Activated naive CD4-positive, alpha-beta T cell treated with anti-CD3 and anti-CD28 coated beads, Interleukin-2, amount 50 U/mL, for 16 hours (primary cell): ENCODE measurements around the gene CFI.

Experiments used
- DNase-seq: peaks from one replicate; pipeline ENCODE4 v3.0.0-alpha.2; 2020

CFI gene

GRCh38 chr4:109801895-109802319, at the start of gene CFI:
Gene CFI (minus strand): TSS chr4:109801999. CDS start chr4:109801971, 28 bp downstream.
- DNase-seq = no peak

- DNase-seq = no peak
These were observed 48.8 kb upstream of the CFI start for GRCh38 chr4:109850601-109851000.

DNA sequence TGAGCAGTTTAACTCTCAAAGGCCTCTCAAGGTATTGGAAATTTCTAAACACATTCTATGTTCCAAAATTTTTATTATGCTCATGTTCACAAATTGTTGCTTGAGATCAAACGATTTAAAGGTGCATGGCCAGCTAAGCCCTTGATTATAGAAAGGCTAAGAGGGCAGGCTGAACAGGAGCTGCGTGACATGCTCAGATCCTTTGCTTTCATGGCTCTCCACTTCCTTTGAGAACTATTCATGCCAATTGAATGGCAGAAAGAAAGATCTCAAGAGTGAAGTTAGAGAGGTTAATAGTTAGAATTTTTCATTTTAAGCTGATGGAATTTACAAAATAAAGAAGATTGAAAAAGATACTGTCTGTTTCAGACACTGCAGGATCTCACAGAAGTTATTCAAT, 46.7 kb upstream of the CFI start:
- no peak for DNase-seq

GRCh38 chr4:109847896-109848442, 46.2 kb upstream of the CFI start, which contains the start of gene LRIT3:
Gene LRIT3 (plus strand): TSS chr4:109848107. CDS start chr4:109848202, 95 bp downstream.
- DNase-seq = no peak

GRCh38 chr4:109846395-109847098, 44.7 kb upstream of the CFI start:
- DNase-seq = no peak

- no peak for DNase-seq
These were observed 35.2 kb upstream of the CFI start for GRCh38 chr4:109836985-109837384.

- DNase-seq = no peak
These were observed 32.0 kb upstream of the CFI start for GRCh38 chr4:109833756-109834155.

DNA sequence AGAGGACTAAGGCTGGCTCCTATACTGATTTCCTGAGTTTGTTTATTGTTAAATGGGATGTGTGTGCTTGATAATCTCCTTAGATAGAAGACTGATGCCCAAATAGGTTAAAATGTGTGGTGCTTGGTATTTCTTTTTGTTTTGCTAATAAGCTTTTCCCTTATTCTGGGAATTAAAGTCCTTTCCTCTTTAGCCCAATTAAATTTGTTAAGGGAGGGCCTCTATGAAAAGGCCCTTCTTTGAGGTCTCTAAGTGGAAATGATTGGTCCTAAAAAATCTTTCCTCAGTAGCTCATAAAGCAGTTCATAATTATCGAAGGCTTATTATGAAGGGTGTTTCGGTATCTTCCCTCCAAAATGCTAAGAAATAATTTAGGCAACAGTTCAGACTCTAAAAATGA, 25.9 kb upstream of the CFI start, which contains the start of gene RRH:
Gene RRH (plus strand): TSS at position 301 of the 400 bp plus-strand sequence. CDS start 56 bp downstream, at position 357.
- no peak for DNase-seq

DNA sequence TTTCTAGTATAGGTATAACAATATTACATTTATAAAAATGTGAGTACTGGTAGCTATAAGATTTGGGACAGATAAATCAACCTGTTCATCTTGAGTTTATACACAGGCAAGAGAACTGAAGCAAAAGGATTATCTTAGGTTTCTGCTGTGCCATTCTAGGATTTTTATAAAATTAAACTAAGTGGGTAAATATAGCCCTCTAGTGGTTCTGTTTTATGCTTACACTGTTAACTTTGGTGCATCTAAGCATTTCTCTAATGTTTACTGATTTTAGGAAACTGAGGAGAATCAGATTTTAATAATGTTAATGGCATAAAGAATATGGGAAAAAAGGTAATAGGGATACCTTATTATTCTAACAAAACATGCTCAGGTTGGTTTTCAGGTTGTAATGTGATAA, 24.9 kb upstream of the CFI start:
- DNase-seq = no peak

- no peak for DNase-seq
These were observed 19.4 kb upstream of the CFI start for GRCh38 chr4:109821185-109821584.

DNA sequence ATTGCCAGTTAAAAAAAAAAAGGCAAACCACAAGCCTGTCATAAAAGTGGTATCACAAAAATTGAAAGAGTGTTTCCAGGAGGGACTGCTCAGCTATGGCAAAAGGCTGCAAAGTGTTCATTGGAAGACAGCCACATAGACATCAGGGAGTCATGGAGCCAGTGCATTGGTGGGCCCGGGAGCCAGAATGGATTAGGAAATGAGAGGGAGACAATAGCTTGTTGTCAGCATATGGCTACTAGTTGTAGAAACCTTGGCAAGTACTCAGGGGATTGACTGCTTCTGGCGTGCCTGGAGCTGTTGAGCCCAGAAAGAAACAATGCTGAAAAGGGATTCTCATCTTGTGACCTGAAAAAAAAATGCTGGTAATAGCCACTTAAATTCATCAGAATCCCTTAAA, 18.8 kb upstream of the CFI start:
- DNase-seq = no peak

DNA sequence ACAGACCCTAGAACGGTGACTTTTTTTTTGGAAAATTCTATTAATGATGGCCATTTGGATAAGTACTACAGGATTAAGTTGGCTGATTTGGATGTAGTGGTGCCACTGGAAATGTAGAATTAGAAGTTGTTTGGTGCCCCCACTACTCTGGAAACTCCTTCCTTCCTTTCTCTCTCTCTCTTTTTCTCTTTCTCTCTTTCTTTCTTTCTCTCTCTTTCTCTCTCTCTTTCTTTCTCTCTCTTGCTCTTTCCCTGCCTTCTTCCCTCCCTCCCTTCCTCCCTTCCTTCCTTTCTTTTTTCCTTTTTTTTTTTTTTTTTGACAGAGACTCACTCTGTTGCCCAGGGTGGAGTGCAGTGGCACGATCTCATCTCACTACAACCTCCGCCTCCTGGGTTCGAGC, 16.5 kb upstream of the CFI start:
- no peak for DNase-seq

- no peak for DNase-seq
These were observed 15.1 kb upstream of the CFI start for GRCh38 chr4:109816894-109817293.

- peak; percentile 49 for DNase-seq
These were observed 14.3 kb upstream of the CFI start for GRCh38 chr4:109816082-109816442.

- DNase-seq = peak; percentile 87
These were observed 13.6 kb upstream of the CFI start, which contains the start of gene GAR1 for GRCh38 chr4:109815151-109816081. Gene GAR1 (plus strand): TSS chr4:109815762. CDS start chr4:109816165, 403 bp downstream.

GRCh38 chr4:109811707-109812106, 9.9 kb upstream of the CFI start:
- no peak for DNase-seq

GRCh38 chr4:109810552-109811387, 9.0 kb upstream of the CFI start:
- no peak for DNase-seq

- DNase-seq = no peak
These were observed 7.9 kb upstream of the CFI start for GRCh38 chr4:109809655-109810054.

- no peak for DNase-seq
These were observed 2.2 kb upstream of the CFI start for GRCh38 chr4:109803924-109804571.

DNA sequence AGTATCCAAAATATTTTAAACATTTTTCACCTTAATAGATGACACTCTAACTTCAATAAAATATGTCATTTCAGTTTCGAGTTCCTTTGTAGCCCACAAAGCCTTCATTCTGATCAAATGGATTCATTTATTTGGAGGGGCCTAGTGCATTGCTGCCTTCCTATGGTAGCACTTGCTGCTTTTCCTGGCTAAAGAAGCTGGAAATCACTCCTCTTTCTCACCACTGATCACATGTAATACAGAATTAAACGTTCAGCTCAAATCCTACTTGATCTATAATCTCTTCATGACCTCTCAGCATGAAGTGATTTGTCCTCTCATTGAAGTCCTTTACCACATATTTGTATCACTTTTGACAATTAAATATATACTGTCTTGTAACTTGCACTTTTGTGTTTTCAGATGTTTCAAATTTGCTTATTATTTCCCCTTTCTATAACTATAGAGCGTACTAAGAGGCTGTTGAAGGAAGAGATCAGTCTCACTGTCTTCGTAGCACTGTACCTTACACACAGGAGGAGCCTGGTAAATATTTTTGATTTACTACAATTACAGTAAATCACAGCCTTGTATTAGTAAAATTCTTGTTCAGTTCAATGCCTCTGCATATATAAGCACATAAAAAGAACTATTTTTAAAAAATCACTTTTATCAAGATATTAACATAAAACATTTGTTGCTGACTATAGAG, 555 bp downstream of the CFI start:
- no peak for DNase-seq

GRCh38 chr4:109798866-109799265, 2.9 kb downstream of the CFI start:
- no peak for DNase-seq
